Endothelial cell of umbilical vein (primary cell): Measurements from ENCODE around the gene TECPR2. TPM values are rescaled to one million over a fixed set of nuclear protein-coding genes. Genes with fewer than 3 reads are reported as not detected.

Source experiments
- BruUV-seq: library from RNA; stranded (reverse); fragments of 400-500 nt; replicated peaks from 2 replicates; lab custom pipeline; 2021; lab: Mats Ljungman, UMichigan
- CTCF ChIA-PET: fragments of 300-600, 350-600 bp; sonication (Branson Sonifier 250); formaldehyde crosslinking; loops from one replicate; lab custom pipeline; 2021; ENCODE audit warnings: antibody characterized with exemption, inconsistent platforms; lab: Charles Lee
- POLR2A ChIA-PET: fragments of 300-600, 350-600 bp; sonication (Branson Sonifier 250); formaldehyde crosslinking; loops from one replicate; lab custom pipeline; 2021; ENCODE audit warnings: antibody characterized with exemption, inconsistent platforms; lab: Charles Lee
- DNase-seq: peaks from one replicate; pipeline ENCODE4 v3.0.0-alpha.2; 2011; ENCODE audit warnings: low read depth, low spot score
- FAIRE-seq: peaks from 2 replicates; lab custom pipeline; 2011; peaks lifted over from hg19 to GRCh38; lab: Jason Lieb, UNC
- H2AFZ ChIP-seq: 2 replicates; pipeline ENCODE4 v1.6.0; 2012; ENCODE audit warnings: low read depth, low read length, control low read depth, inconsistent platforms
- H3K27ac ChIP-seq: 2 replicates; pipeline ENCODE4 v1.5.1; 2011; ENCODE audit warnings: low read depth, mild to moderate bottlenecking, control low read depth, low read length, moderate library complexity; ENCODE audit not compliant: insufficient read depth
- H3K27me3 ChIP-seq, 2 experiments: 2 replicates each; pipeline versions ENCODE4 v1.6.0 to v1.6.1; 2011; ENCODE audit warnings: low read length in 2 of 2, mixed read lengths in 1 of 2; ENCODE audit not compliant: control insufficient read depth in 2 of 2, insufficient read depth in 2 of 2
- H3K36me3 ChIP-seq, 2 experiments: 2 replicates in 1 of 2; 3 replicates in 1 of 2; pipeline ENCODE4 v1.5.1; 2011; ENCODE audit warnings: low read length in 2 of 2, mild to moderate bottlenecking in 1 of 2, moderate library complexity in 1 of 2; ENCODE audit not compliant: control insufficient read depth in 2 of 2, insufficient read depth in 2 of 2; ENCODE audit errors: extremely low read depth in 1 of 2
- H3K4me1 ChIP-seq: 3 replicates; pipeline ENCODE4 v1.5.1; 2011; ENCODE audit warnings: mild to moderate bottlenecking, low read length; ENCODE audit not compliant: control insufficient read depth, insufficient read depth; ENCODE audit errors: extremely low read depth
- H3K4me2 ChIP-seq: 2 replicates; pipeline ENCODE4 v1.6.1; 2011; ENCODE audit warnings: low read length, control low read depth, mixed read lengths; ENCODE audit not compliant: insufficient read depth
- H3K4me3 ChIP-seq, 3 experiments: fragments of 200-600 bp in 1 of 3; sonication (generic), shearing (Covaris generic) in 1 of 3; replicated peaks in 1 of 3; 2 replicates each; pipeline ENCODE4 v1.5.1; 2011 to 2016; ENCODE audit warnings: control low read depth in 3 of 3, low read length in 3 of 3, mild to moderate bottlenecking in 2 of 3, inconsistent platforms in 1 of 3, low read depth in 1 of 3, moderate library complexity in 1 of 3; ENCODE audit not compliant: insufficient read depth in 1 of 3
- H3K79me2 ChIP-seq: 2 replicates; pipeline ENCODE4 v1.6.0; 2012; ENCODE audit warnings: low read length, inconsistent platforms; ENCODE audit not compliant: control insufficient read depth, insufficient read depth
- H3K9ac ChIP-seq: replicated peaks from 2 replicates; pipeline ENCODE3; 2011; ENCODE audit warnings: low read length, control low read depth; ENCODE audit not compliant: insufficient read depth; ENCODE audit errors: extremely low read depth
- H3K9me1 ChIP-seq: replicated peaks from 3 replicates; pipeline ENCODE4 v1.6.0; 2011; ENCODE audit warnings: mild to moderate bottlenecking, low read length; ENCODE audit not compliant: control insufficient read depth, insufficient read depth; ENCODE audit errors: extremely low read depth
- H3K9me3 ChIP-seq: replicated peaks from 2 replicates; pipeline ENCODE4 v1.5.1; 2012; ENCODE audit warnings: low read length, inconsistent platforms; ENCODE audit not compliant: control insufficient read depth, insufficient read depth
- H4K20me1 ChIP-seq: replicated peaks from 2 replicates; pipeline ENCODE3; 2011; ENCODE audit warnings: mild to moderate bottlenecking, low read length; ENCODE audit not compliant: control insufficient read depth, insufficient read depth; ENCODE audit errors: extremely low read depth
- CTCF ChIP-seq, 2 donors: IDR thresholded peaks; 1 replicate in 1 of 2; 2 replicates in 1 of 2; pipeline ENCODE4 v1.5.1; 2011; ENCODE audit warnings: low read length in 2 of 2, mild to moderate bottlenecking in 2 of 2, moderate library complexity in 2 of 2, control low read depth in 1 of 2, inconsistent platforms in 1 of 2, low read depth in 1 of 2; ENCODE audit not compliant: insufficient read depth in 1 of 2; ENCODE audit errors: extremely low read depth in 1 of 2
- EZH2 ChIP-seq: IDR thresholded peaks from 2 replicates; pipeline ENCODE4 v1.6.1; 2012; ENCODE audit warnings: borderline replicate concordance, low read depth, mild to moderate bottlenecking, moderate library complexity, low read length, inconsistent platforms; ENCODE audit not compliant: severe bottlenecking
- FOS ChIP-seq: IDR thresholded peaks from 2 replicates; pipeline ENCODE4 v1.6.1; 2011; ENCODE audit warnings: mild to moderate bottlenecking, low read length, moderate library complexity, borderline replicate concordance; ENCODE audit not compliant: insufficient read depth
- GATA2 ChIP-seq: IDR thresholded peaks from 2 replicates; pipeline ENCODE4 v1.7.0; 2011; ENCODE audit warnings: low read depth, mild to moderate bottlenecking, moderate library complexity, mixed read lengths, low read length; ENCODE audit not compliant: insufficient read length, insufficient read depth
- JUN ChIP-seq: IDR thresholded peaks from 2 replicates; pipeline ENCODE4 v1.6.1; 2011; ENCODE audit warnings: borderline replicate concordance, low read depth; ENCODE audit not compliant: insufficient read length, insufficient read depth
- MYC ChIP-seq: IDR thresholded peaks from one replicate; pipeline ENCODE4 v1.6.1; 2011; ENCODE audit warnings: mild to moderate bottlenecking, low read depth, low read length
- POLR2A ChIP-seq: IDR thresholded peaks from 2 replicates; pipeline ENCODE4 v1.6.1; 2012; ENCODE audit warnings: low read depth, mild to moderate bottlenecking, control low read depth, low read length
- POLR2AphosphoS5 ChIP-seq: IDR thresholded peaks from 2 replicates; pipeline ENCODE4 v1.6.1; 2012; ENCODE audit warnings: low read depth, mild to moderate bottlenecking, control low read depth, low read length, moderate library complexity; ENCODE audit not compliant: insufficient read depth
- dilution Hi-C: fragments of 300-500 bp; cut with MboI; formaldehyde crosslinking; loops from one replicate; pipeline ENCODE4 v1.15.0; 2019; ENCODE audit warnings: low sequenced_read_pairs; ENCODE audit not compliant: extremely low pct_ligation_motif_present
- intact Hi-C: fragments of 100-400 bp; cut with micrococcal nuclease; formaldehyde crosslinking; loops from one replicate; pipeline ENCODE4 v1.10.0; 2022
- polyA plus RNA-seq, 4 experiments: library from polyadenylated mRNA; depleted of rRNA in 3 of 4; stranded (reverse) in 3 of 4; unstranded in 1 of 4; fragments of >200 nt; gene quantifications; 2 replicates each; pipeline versions ENCODE4 v1.2.1 to v1.2.3, GENCODE V29; 2011 to 2012; ENCODE audit warnings: missing spikeins in 1 of 4
- total RNA-seq: library from RNA; stranded (reverse); gene quantifications from 2 replicates; pipeline ENCODE4 v1.2.3, GENCODE V29; 2021
- TF ChIP-seq, protein P1 (sequence below): IDR thresholded peaks from 2 replicates; pipeline ENCODE4 v1.6.1; 2011; ENCODE audit not compliant: insufficient read depth, insufficient read length

TECPR2 gene
- total and polyA plus RNA-seq, 2 donors (not counting 3 experiments of a cell fraction or from before 2014, with no cell fraction given) = 8.9 to 21.5 TPM

- Histone ChIP-seq H3K27me3 (no peaks in the 10 kb centered on the region), H3K36me3 (peaks cover 0 to 20% of the 10 kb centered on the region in 2 experiments), H3K9me3 (no peaks in the 10 kb centered on the region), H3K4me1 (peaks cover 24% of the 10 kb centered on the region), H3K9ac (no peak overlapping the region), H3K27ac (no peak overlapping the region), H3K9me1 (no peaks in the 10 kb centered on the region), H3K79me2 (no peaks in the 10 kb centered on the region), H3K4me3 (no peak overlapping the region), H2AFZ (no peak overlapping the region), H3K4me2 (no peak overlapping the region), H4K20me1 (no peaks in the 10 kb centered on the region)
- ChIA-PET CTCF (no interaction called here), POLR2A (no interaction called here)
- no peak for FAIRE-seq
- BruUV-seq = no TSS peak
- DNase-seq = no peak
- dilution Hi-C loops (loop anchor here (10.0 kb wide), 1 partner anchor 57 kb away; no protein-coding TSS in a partner anchor), intact Hi-C loops (loop anchor here (10.0 kb wide), 1 partner anchor 137 kb away; the partner anchor contains the start of genes CINP and TECPR2)
- no peak for TF ChIP-seq POLR2A
- TF ChIP-seq CTCF (IDR thresholded peaks at IDR 0.05; ENCODE audit: extremely low read depth in 1 of 2, insufficient read depth in 1 of 2, low read depth in 1 of 2, low read length in 2 of 2) = no peak
- no peak for TF ChIP-seq JUN
- no peak for TF ChIP-seq POLR2AphosphoS5
- TF ChIP-seq, protein P1, sequence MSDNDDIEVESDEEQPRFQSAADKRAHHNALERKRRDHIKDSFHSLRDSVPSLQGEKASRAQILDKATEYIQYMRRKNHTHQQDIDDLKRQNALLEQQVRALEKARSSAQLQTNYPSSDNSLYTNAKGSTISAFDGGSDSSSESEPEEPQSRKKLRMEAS = no peak
- no peak for TF ChIP-seq MYC
- TF ChIP-seq FOS = no peak
- TF ChIP-seq GATA2 = no peak
- no peak for TF ChIP-seq EZH2
Measured at GRCh38 chr14:102501751-102502315, 139.1 kb downstream of the TECPR2 start.
